Measurements from ENCODE around the gene TNFRSF18.
"Not testable (repeated sequence)": the region's sequence is repeated elsewhere in the genome, so short reads cannot be mapped to it uniquely, and the experiment has no call there.

Gene TNFRSF18

DNA sequence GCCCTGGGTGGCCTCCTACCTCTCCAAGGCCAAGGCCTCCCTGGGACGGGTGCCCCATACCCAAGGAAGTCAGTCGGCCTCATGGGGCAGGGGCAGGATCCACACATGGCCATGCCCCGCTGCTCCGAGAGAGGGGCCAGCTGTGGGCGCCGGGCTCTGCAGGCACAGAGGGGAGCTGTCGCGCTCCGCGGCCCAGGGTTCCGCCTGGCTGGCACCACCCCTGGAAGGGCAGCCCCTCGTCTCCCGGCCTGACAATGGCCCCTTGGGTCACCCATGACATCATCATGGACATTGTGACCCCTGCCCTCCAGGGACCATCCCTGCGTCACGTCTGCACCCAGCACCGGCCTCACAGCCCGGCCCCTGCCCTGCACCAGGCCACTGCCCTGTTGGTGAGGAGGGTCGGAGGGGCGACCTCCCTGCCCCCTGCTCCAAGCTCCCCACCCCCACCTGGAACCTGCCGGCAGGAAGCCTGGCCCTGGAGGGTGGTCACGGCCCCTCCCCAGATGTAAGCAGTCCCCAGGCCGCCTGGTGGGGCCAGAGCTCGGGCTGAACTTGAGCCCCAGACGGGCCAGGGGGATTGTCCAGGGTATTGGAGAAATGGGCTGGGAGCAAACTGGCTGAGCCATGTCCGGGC is 26.9 kb downstream of the TNFRSF18 start:
- no peak for DNase-seq (ENCODE audit: low spot score)

DNA sequence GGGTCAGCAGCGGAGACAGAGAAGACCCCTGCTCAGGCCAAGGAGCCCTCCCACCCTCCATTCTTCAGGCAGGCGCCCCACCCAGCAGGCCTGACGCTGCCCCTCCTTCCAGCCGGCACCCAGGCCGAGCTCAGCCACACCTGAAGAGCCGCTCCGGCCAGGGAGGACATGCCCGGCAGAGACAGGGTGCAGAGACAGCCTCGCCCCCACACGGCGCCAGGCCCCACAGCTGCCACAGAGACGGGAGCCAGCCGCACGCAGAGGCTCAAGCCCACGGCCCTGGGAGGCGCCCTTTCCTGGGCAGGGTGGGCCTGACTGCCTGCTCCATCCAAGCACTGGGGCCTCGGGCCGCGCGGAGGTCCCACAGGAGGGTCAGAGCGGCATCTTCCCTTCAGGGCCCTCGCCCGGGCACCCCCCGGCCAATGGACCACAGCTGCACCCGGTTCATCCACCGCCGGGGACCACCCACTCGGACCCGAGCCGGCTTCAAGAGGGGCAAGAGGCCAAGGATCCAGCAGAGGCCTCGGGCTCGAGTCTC is 27.5 kb downstream of the TNFRSF18 start:
- DNase-seq (ENCODE audit: low spot score) = no peak

DNA sequence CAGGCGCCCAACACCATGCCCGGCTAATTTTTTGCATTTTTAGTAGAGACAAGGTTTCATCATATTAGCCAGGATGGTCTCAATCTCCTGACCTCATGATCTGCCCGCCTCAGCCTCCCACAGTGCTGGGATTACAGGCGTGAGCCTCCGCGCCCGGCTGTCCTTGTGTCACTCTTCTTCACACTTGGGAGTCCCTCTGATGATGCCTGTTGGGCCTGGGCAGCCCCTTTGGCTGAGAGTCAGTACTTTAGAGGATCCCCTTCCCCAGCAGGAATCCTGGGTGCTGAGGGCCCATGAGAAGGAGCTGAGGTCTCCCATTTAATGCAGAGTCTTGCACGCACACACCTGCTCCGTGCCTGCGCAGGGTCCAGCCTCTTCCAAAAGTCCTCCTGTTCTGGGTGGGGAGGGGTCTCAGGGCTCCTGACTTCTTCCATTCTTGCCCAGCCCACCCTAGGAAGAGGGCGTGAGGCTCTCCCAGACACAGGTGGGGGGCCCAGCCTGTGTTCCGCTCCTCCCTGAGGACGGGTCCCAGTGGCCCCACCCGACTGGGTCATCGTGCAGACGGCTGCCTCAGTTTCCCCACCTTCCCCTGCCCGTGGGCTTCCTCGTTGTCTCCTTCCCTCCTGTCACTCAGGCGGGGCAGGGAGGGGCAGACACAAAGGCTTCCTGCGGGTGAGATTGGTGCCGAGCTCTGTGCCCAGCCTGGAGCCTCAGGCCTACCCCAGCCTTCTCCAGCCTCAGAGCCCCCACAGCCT is 28.8 kb downstream of the TNFRSF18 start:
- no peak for DNase-seq (ENCODE audit: low spot score)

DNA sequence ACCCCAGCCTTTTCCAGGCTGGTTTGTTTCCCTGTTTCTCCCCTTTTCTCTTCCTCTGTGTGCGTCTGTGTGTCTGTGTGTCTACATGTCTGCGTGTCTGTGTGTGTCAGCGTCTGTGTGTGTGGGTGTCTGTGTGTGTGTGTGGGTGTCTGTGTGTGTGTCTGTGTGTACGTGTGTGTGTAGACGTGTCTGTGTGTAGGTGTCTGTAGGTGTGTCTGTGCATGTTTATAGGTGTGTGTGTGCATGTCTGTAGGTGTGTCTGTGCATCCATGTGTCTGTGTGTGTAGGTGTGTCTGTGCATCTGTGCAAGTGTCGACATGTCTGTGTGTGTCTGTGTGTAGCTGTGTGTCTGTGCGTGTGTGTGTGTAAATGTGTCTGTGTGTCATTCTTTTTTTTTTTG is 29.5 kb downstream of the TNFRSF18 start:
- DNase-seq (ENCODE audit: low spot score) = no peak

DNA sequence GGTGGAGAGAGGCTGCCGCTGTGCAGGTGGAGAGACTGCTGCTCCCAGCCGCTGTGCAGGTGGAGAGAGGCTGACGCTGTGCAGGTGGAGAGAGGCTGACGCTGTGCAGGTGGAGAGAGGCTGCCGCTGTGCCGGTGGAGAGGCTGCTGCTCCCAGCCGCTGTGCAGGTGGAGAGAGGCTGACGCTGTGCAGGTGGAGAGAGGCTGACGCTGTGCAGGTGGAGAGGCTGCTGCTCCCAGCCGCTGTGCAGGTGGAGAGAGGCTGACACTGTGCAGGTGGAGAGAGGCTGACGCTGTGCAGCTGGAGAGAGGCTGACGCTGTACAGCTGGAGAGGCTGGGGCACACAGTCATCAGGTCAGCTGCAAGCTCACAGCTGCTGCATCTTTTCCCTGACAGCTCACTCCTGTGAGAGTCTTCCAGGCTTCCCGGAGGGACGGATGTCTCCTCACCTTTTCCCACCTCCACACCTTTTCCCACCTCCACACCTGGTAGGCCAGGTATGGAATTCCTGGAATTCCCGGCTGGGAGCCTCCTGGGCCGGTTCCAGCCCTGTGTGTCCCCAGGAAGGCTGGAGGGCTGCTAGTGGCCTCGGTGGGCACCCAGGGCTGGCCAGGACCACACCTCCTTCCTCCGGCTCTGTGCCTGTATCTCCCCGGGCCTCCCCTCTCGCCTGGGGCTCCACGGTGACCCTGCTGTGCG is 30.2 kb downstream of the TNFRSF18 start:
- DNase-seq (ENCODE audit: low spot score) = not testable (repeated sequence)

DNA sequence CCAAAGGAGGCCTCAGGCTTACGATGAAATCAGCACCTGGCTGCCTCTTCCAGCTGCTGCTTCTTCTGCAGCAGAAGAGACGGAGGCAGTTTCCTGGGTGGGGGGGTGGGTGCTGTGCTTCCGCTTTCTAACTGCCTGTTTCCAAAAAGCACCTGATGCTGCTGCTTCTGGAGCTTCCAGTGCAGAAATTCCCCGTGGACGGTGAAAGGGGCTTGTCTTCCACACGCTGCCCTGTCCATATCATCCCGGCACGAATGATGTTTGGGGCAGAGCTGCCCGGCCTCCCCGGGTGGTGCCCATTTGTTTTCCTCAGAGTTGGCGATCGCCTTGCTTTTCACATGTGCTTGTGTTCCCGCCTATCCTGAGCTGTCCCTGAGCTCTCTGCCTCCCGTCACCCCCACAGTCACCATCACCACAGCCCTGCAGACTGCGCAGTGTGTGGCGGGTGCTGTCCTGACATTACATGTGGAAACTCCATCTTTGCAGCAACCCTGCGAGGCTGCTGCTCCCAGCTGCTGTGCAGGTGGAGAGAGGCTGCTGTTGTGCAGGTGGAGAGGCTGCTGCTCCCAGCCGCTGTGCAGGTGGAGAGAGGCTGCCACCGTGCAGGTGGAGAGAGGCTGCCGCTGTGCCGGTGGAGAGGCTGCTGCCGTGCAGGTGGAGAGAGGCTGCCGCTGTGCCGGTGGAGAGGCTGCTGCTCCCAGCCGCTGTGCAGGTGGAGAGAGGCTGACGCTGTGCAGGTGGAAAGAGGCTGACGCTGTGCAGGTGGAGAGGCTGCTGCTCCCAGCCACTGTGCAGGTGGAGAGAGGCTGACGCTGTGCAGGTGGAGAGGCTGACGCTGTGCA is 30.9 kb downstream of the TNFRSF18 start:
- DNase-seq (ENCODE audit: low spot score) = no peak

DNA sequence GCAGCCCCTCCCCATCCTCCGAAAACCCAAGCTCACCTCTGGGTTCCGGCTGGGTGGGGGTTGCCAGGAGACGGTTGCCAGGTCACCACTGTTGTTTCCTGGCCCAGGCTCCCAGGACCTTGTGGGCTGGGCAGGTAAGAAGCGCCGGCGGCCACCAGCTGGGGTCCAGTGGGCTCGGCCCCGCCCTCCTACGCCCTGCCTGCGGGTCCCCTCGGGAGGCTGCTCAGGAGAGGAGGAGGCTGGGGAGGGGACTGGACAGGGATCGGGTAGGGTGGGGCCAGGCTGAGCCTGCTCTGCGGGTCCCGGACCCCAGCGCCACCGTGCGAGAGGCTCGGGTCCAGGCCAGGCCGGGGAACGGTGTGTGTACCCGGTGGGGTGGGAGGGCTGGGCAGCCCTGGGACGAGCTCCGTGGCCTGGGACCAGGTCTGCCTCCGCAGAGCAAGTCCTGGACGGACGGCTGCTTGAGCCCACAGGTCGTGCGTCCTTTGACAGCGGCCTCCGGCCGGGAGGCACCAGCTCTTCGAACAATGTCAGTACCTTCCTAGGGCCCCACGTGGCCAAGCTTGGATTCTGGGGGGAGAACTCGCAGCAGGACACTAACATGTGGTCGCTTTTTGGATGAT is 32.5 kb downstream of the TNFRSF18 start, which contains the start of gene TTLL10:
Gene TTLL10 (plus strand): TSS at position 88 of the 623 bp plus-strand sequence. CDS start 5,336 bp downstream, outside the sequence.
- DNase-seq (ENCODE audit: low spot score) = no peak

DNA sequence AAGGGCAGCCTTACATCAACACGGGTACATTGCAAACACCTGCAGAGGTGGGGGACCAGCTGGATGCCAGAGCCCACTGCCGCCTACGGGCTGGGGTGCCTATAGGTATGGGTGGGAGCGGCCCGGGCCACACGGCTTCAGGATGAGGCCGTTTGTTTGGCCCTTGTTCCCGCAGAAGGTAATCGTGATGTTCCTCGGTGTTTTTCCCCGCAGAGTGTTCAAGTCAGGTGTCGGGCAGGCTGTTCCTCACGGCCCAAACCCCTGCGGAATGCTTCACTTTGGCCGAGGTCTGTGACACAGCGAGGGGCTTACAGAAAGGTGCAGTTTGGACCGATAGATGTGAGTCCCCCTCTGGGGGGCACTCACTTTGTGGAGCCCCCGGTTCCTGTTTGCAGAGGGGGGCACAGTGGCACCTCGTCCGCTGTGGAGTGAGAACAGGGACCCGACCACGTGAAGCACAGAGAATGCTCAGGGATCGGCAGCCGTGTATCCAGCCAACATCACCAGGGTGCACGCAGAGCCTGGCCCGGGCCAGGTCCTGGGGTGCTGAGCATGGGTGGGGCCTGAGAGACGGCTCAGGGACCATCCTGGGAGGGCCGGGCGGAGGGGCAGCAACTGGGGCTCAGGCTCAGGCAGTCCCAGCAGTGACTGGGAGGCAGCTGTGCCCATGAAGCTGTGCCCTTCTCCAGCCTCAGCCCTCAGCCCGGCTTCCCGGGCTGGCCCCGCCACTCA is 33.2 kb downstream of the TNFRSF18 start:
- no peak for DNase-seq (ENCODE audit: low spot score)

DNA sequence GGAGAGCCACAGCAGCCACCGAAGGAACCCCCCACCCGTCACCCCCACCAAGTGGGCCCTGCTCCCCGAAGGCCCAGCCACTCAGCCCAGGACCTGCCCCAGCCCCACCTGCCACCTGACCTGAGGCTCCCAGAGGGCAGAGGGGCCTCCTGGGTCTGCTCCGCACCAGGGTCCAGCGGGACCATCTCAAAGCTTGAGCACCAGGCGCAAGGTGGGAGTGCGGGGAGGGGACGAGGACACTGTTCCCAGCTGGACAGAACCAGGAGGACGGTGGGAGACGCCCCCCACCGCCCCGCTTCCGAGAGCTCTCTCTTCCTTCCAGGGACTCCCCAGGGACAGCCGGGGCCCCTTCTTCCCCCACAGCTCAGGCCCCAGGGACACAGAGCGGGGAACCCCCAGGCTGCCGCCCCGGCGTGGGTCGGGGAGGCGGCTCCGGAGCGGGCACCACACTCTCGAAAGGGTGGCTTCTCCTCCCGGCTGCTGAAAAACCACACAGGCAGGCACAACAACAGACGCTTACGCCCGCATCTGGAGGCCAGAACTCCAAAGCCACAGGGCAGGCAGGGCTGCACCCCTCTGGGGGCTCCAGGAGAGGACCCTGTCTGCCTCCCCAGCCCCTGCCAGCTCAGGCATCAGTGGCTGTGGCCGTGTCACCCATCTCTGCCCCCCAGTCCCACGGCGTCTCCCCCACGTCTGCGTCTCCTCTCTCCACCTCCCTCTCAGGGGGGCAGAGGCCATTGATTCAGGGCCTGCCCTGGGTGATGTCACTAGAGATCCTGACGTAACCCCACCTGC is 34.6 kb downstream of the TNFRSF18 start:
- no peak for DNase-seq (ENCODE audit: low spot score)

DNA sequence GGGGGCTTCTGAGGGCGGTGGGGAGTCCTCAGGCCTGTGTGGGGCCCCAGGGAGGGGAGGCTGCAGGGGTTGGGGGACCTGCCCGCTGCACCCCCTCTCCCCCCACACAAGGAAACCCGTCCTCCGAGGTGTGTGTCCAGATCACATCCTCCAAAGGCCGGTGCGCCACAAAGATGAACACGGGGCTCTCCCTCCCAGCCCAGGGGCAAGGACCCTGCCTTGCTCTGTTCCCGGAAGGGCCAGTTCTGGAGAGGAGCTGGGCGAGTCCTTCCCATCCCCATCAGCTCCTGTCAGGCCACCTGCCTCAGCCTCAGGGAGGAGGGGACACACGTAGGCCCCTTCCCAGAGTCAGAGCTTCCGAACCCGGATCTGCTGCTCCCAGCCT is 35.2 kb downstream of the TNFRSF18 start:
- no peak for DNase-seq (ENCODE audit: low spot score)

DNA sequence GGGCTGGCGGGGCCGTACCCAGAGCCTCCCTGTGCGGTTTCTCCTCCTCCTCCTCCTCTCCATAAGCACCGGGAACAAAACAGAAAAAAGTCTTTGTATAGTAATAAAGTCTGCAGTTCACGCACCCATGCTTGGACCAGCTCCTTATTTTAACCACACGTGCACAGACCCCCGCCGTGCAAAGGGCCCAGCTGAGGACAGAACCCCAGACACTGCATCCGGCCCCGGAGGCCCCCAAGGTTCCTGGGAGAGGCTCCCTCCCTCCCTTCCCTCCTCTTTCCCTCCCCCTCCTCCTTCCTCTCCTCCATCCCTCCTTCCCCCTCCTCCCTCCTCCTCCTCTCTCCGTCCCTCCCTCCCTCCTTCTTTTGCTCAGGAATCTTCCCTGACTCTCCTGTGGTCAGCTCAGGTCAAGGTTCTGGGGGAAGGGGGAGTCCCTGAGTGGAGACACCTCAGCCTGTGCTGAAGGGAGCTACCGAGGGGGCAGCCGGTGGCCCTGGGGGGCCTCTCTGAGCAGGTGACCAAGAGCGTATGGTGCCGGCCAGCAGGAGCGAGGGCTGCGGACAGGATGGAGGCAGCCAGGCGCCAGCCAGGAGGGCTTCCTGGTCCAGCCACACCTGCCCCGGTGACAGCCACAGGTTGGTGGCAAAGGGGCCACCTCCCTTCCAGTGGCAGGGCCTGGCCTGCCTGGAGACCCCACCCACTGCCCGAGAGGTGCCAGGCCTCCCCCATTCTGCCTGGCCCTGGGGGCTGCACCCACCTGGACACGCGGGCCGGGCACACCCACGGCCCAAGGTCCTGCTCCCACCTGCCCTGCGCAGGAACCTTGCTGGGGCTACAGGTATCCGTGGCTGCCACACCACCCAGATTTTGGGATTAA is 35.9 kb downstream of the TNFRSF18 start:
- DNase-seq (ENCODE audit: low spot score) = no peak

DNA sequence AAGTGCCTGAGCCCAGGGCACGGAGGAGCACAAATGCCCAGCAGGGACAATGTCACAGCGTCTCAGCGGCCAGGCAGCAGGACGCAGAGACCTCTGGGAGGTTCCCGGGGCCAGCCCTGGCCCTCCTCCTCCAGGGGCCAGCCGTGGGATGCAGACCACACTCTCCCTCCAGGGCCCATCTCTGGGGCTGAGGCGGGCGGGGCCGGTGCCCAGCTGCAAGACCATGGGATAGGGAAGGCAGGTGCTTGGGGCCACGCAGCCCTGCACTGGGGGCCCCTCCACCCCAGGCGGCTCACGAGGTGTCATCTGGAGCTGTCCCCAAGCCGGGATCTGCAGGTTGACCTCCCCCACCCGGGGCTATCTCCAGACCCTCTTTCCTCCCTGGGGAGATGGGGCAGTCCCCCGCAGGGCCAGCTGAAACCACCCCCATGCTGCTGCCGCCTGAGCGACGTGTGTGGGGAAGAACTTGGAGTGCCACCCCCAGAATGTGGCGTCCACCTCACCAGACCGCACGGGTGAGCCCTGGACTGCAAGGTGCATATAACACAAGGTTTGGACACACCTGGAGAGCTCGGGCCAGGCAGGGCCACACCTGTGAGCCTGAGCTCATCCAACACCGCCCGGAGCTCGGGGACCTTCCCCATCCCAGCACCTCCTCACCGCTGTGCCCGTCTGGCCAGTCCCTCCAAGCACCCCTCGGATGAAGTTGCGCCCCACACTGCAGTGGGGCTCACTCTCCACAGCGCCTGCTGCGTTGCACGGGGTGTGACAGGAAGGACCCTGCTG is 36.8 kb downstream of the TNFRSF18 start:
- no peak for DNase-seq (ENCODE audit: low spot score)

DNA sequence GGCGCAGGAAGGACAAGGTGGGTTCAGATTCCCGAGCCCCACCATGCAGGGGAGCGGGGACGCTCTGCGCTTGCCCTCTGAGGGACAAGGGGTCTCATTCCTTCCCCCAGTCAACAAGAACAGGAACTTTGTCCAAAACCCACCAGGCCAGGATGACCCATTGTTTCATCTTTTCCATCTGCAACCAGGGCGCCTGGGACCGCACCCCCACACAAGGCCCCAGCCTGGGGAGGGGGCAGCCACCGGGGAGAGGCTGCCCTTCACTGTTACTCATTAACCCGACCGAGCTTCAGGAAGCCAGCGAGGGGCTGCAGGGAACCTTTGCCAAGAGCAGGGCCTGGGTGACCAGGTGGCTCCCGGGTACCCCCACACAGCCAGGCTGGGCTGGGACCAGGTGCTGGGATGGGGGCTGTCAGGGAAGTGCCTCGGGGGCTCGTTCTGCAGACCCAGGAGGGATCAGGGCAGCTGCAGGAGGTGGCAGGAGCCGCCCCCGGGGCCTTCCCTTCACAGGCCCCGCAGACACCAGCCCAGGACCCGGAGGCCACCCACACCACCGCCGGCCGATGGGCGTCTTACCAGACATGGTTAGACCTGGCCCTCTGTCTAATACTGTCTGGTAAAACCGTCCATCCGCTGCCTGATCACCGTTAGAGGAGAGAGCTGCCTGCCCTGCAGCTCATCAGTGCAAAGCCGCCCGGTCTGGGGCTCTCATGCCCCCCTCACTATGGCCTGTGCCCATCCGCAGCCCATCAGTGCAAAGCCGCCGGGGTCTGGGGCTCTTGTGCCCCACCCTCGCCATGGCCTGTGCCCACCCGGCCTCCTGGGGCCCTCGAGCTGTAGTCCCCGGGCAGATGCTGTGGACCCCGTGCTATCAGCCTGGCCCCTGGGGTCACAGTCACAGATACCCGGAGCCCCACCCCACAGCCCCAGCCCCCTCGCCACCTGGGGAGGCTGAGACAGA is 37.7 kb downstream of the TNFRSF18 start:
- DNase-seq (ENCODE audit: low spot score) = no peak

DNA sequence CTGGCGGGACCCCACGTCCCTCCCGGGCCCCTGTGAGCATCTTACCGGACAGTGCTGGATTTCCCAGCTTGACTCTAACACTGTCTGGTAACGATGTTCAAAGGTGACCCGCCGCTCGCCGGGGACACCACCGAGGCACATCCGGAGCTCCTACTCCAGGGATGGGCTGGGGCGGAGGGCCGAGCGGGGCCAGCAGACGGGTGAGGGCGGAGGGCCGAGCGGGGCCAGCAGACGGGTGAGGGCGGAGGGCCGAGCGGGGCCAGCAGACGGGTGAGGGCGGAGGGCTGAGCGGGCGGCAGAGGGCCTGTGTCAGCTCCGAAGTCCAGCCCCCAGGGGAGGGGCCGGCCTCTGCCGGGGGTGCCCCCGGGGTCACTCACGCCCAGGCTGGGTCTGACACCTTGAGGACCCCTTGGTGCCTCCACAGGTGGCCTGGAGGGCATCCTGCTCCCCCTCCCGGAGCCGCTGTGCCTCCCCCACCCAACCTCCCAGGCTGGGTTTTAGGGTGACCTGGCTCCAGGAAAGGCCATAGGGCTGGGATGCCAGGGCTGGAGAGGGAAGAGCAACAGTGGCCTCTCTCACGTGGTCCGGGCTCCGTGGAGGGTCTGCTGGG is 38.4 kb downstream of the TNFRSF18 start:
- DNase-seq (ENCODE audit: low spot score) = no peak

DNA sequence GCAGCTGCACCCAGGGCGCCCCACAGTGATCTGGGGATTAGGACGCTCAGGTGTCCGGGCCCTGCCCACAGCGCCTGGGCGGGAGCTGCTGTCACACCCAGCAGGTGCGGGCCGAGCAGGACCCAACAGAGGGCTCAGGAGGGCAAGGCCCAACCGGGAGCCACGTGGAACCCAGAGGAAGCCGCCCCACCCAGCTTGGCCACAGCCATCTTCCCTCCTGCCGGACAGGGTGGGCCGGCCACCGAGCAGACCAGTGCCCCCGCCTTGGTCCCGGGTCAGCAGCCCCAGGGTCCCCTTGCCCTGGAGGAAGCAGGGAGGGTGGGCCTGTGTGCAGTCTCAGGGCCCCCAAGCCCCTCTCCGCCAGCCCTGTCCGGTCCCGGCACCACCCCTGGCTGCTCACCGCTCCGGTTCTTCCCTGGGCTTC is 39.0 kb downstream of the TNFRSF18 start:
- no peak for DNase-seq (ENCODE audit: low spot score)

DNA sequence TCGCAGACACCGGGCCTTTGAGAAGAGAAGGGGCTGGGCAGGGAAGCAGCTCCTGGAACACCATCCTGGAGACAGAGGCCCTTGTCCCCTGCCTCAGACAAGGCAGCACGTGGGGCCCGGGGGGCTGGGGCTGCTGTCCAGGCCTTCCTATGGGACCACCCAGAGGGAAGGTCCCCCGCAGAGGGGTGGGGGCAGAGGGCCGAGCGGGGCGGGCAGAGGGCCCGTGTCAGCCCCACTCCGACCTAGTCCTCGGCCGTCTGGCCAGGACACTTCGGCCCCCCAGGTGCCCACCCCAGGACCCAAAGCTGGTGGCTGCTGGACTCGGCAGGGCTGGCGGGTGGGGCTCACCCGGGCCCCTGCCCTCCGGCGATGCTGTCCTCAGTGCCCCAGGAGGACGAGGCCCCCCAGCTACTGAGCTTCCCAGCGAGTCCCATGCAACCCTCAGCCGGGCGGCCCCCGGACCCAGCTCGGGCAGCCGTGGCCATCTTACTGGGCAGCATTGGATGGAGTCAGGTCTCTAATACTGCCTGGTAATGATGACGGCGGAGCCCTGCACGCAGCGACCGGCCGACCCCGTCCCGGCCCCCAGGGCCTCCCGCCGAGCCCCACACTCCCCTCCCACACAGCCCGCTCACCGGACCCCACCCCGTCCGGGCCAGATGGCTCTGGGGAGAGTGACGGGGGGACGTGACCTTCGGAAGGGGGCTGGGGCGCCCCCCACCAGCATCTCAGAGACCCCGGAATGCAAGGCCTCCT is 39.6 kb downstream of the TNFRSF18 start:
- DNase-seq (ENCODE audit: low spot score) = no peak

Data from kidney capillary endothelial cell (primary cell).